ENCODE measurements around the gene LZTR1. TPM values are rescaled to one million over a fixed set of nuclear protein-coding genes. Genes with fewer than 3 reads are reported as not detected.

Gene LZTR1
- total and polyA plus RNA-seq, 9 donors: 27.7 to 42.2 (median 35.4) TPM

- peaks cover 79% of the 10 kb centered on the region for H3K36me3 ChIP-seq (ENCODE audit: control insufficient read depth, insufficient read depth, low read length)
- no peaks in the 10 kb centered on the region for H3K27me3 ChIP-seq (ENCODE audit: control insufficient read depth, insufficient read depth, low read length)
- peaks cover 16% of the 10 kb centered on the region for H3K4me1 ChIP-seq (ENCODE audit: control insufficient read depth, insufficient read depth, low read length)
- no peak overlapping the region for H3K27ac ChIP-seq (ENCODE audit: low read length)
- no peak overlapping the region for H3K4me3 ChIP-seq (ENCODE audit: low read length)
- no peak for DNase-seq
- 85% methylated on average over 27 of the region's 27 CpGs for WGBS (ENCODE audit: insufficient coverage)
- H3K9me3 ChIP-seq (replicated peaks; ENCODE audit: control insufficient read depth, low read depth, low read length): no peaks in the 10 kb centered on the region
Observed at GRCh38 chr22:20996598-20997535, 14.8 kb downstream of the LZTR1 start.

DNA sequence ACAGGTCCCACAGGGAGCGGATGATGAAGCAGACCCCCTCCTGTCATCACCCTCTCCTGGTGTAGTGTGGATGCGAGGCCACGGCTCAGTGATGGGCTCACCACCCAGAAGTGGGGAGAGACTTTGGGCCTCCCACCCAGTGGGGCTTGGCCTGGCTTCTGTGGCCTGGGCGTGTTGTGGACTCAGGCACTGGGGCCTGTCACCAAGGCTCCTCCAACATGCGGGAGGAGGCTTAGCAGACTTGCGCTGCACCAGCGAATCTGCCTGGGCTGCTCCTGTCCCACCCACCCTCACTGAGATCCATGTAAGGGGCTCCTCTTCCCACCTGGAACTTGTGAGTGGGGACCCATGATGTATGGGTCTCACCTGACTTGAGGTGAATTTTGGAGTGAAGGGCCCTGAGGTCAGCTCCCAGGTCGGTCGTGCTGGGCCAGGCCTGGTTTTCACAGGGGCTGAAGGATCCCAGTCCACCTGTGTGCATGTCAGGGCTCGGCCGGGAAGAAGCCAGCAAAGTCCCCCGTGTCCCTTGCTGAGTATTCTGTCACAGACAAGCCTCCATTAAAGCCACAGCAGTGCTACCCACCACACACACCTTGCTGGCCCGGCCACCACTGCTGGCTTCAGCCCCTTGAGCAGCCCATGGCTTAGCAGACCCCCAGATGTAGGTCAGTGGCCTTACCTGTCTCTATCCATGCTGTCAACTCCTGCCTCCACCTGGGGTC is 15.6 kb downstream of the LZTR1 start:
- peaks cover 16% of the 10 kb centered on the region for H3K4me1 ChIP-seq (ENCODE audit: control insufficient read depth, insufficient read depth, low read length)
- 59% methylated on average over 11 of the region's 13 CpGs for WGBS (ENCODE audit: insufficient coverage)
- no peak for DNase-seq
- H3K9me3 ChIP-seq (replicated peaks; ENCODE audit: control insufficient read depth, low read depth, low read length): no peaks in the 10 kb centered on the region
- no peak overlapping the region for H3K4me3 ChIP-seq (ENCODE audit: low read length)
- H3K27ac ChIP-seq (ENCODE audit: low read length): no peak overlapping the region
- H3K36me3 ChIP-seq (ENCODE audit: control insufficient read depth, insufficient read depth, low read length): peaks cover 71% of the 10 kb centered on the region
- no peaks in the 10 kb centered on the region for H3K27me3 ChIP-seq (ENCODE audit: control insufficient read depth, insufficient read depth, low read length)

- DNase-seq: no peak
- Histone ChIP-seq H3K4me1 (ENCODE audit: control insufficient read depth, insufficient read depth, low read length) (peaks cover 26% of the 10 kb centered on the region), H3K27ac (ENCODE audit: low read length) (no peak overlapping the region), H3K9me3 (replicated peaks; ENCODE audit: control insufficient read depth, low read depth, low read length) (no peaks in the 10 kb centered on the region), H3K27me3 (ENCODE audit: control insufficient read depth, insufficient read depth, low read length) (no peaks in the 10 kb centered on the region), H3K4me3 (ENCODE audit: low read length) (no peak overlapping the region), H3K36me3 (ENCODE audit: control insufficient read depth, insufficient read depth, low read length) (peaks cover 63% of the 10 kb centered on the region)
- 65% methylated on average over 7 of the region's 7 CpGs for WGBS (ENCODE audit: insufficient coverage)
Observed at GRCh38 chr22:20998411-20999336, 16.6 kb downstream of the LZTR1 start.

GRCh38 chr22:20999350-21000206 is 17.5 kb downstream of the LZTR1 start:
- 90% methylated on average over 24 of the region's 27 CpGs for WGBS (ENCODE audit: insufficient coverage)
- Histone ChIP-seq H3K36me3 (ENCODE audit: control insufficient read depth, insufficient read depth, low read length) (peaks cover 59% of the 10 kb centered on the region), H3K4me3 (ENCODE audit: low read length) (no peak overlapping the region), H3K4me1 (ENCODE audit: control insufficient read depth, insufficient read depth, low read length) (peaks cover 28% of the 10 kb centered on the region), H3K27ac (ENCODE audit: low read length) (no peak overlapping the region), H3K9me3 (replicated peaks; ENCODE audit: control insufficient read depth, low read depth, low read length) (no peaks in the 10 kb centered on the region), H3K27me3 (ENCODE audit: control insufficient read depth, insufficient read depth, low read length) (no peaks in the 10 kb centered on the region)
- no peak for DNase-seq

GRCh38 chr22:21000207-21000986 is 18.3 kb downstream of the LZTR1 start:
- H3K36me3 ChIP-seq (ENCODE audit: control insufficient read depth, insufficient read depth, low read length): peaks cover 53% of the 10 kb centered on the region
- peaks cover 28% of the 10 kb centered on the region for H3K4me1 ChIP-seq (ENCODE audit: control insufficient read depth, insufficient read depth, low read length)
- peak overlapping the region; percentile 68 for H3K4me3 ChIP-seq (ENCODE audit: low read length)
- no peak for DNase-seq
- H3K9me3 ChIP-seq (replicated peaks; ENCODE audit: control insufficient read depth, low read depth, low read length): no peaks in the 10 kb centered on the region
- WGBS (ENCODE audit: insufficient coverage): 39% methylated on average over 15 of the region's 22 CpGs
- H3K27ac ChIP-seq (ENCODE audit: low read length): peak overlapping the region; percentile 100
- no peaks in the 10 kb centered on the region for H3K27me3 ChIP-seq (ENCODE audit: control insufficient read depth, insufficient read depth, low read length)

DNA sequence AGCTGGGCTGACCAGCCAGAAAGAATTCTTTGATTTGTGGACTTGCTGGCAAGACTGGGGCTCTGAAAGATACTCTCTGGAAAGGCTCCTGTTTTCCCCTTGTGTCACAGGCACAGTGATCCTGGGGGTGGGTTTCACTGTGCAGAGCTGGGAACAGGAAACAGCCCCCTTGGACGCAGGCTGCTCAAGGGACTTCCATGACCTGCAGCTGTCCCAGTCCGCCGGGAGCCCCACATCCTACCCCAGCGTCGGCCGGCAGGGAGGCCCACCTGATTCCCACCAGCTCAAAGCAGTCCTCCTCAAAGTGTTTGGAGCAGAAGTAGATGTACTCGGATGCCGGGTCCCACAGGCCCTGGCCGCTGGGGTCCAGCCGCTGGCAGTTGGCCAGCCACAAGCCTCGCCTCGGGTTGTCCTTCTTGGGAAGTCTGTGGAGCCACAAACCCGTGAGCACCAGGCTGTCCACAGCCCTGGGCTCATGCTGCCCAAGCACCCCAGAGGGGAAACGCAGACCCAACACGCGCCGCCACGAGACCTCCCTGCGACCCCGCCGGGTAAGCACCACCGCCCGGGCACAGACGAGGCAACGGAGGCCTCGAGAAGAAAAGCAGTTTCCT is 19.0 kb downstream of the LZTR1 start:
- 2% methylated on average over 26 of the region's 26 CpGs for WGBS (ENCODE audit: insufficient coverage)
- DNase-seq: peak; percentile 38
- Histone ChIP-seq H3K4me1 (ENCODE audit: control insufficient read depth, insufficient read depth, low read length) (peaks cover 28% of the 10 kb centered on the region), H3K9me3 (replicated peaks; ENCODE audit: control insufficient read depth, low read depth, low read length) (no peaks in the 10 kb centered on the region), H3K27me3 (ENCODE audit: control insufficient read depth, insufficient read depth, low read length) (no peaks in the 10 kb centered on the region), H3K27ac (ENCODE audit: low read length) (peak overlapping the region; percentile 100), H3K4me3 (ENCODE audit: low read length) (peak overlapping the region; percentile 68), H3K36me3 (ENCODE audit: control insufficient read depth, insufficient read depth, low read length) (peaks cover 48% of the 10 kb centered on the region)

DNA sequence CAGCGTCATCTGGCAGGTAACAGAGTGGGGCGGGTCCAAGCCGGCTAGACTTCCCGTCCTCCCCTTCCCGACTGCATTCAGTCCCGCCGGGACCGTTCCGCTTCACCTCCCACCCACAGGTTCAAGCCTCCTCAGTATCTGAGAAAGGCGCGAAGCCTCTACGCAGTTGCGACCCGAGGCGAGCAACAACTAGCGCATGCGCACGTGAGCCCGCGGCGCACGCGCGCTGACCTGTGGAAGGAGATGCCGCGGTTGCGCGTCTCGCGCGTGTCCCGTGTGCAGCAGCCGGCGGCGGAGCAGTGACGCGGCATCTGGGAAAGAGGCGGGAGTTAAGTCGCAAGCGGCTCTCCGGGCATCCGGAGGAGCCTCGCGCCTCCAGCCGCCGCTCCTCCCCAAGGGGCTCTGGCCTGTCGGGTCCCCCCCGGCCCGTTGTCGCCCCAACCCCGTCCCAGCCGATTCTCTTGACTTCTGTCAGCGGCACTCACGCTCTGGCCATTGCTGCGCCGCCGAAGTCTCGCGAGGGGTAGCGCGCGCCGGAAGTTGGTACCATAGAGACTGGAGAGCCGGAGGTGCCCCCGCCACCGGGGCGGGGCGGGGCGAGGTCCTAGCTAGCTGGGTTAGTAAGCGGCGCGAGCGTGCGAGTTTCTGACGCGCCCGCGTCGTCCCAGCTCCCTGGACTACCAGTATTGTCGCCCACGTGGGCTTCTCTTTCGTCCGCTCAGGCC is 19.7 kb downstream of the LZTR1 start, which contains the start of gene THAP7:
Gene THAP7 (minus strand): TSS at position 518 of the 725 bp plus-strand sequence. CDS start 207 bp downstream, at position 311.
- peak; percentile 98 for DNase-seq
- Histone ChIP-seq H3K27me3 (ENCODE audit: control insufficient read depth, insufficient read depth, low read length) (no peaks in the 10 kb centered on the region), H3K27ac (ENCODE audit: low read length) (peak within 1 kb of the TSS; percentile 100), H3K4me1 (ENCODE audit: control insufficient read depth, insufficient read depth, low read length) (peaks cover 28% of the 10 kb centered on the region), H3K4me3 (ENCODE audit: low read length) (peak within 1 kb of the TSS; percentile 68), H3K36me3 (ENCODE audit: control insufficient read depth, insufficient read depth, low read length) (peaks cover 42% of the 10 kb centered on the region), H3K9me3 (replicated peaks; ENCODE audit: control insufficient read depth, low read depth, low read length) (no peaks in the 10 kb centered on the region)
- WGBS (ENCODE audit: insufficient coverage): under 1% methylated on average over 81 of the region's 83 CpGs

DNA sequence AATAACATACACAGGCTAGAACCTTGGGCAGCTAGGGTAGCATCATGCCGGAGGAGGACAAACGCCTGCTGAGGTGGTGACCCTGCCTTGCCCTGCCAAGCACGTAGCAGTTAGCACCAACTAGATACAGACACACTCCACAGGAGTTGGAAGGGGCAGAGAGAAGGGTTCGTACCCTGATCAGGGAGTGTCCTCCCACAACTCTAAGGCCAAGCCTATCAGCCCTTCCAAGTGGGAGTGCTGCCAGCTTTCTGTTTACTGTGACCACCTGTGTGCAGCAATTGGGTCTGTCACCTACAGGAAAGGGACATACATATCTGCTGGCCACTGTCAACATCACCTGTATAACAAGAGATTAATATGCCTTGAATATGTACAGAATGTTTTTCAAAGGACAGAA is 21.7 kb downstream of the LZTR1 start:
- no peaks in the 10 kb centered on the region for H3K27me3 ChIP-seq (ENCODE audit: control insufficient read depth, insufficient read depth, low read length)
- 100% methylated on average over 1 of the region's 4 CpGs for WGBS (ENCODE audit: insufficient coverage)
- no peak overlapping the region for H3K27ac ChIP-seq (ENCODE audit: low read length)
- peaks cover 28% of the 10 kb centered on the region for H3K4me1 ChIP-seq (ENCODE audit: control insufficient read depth, insufficient read depth, low read length)
- no peaks in the 10 kb centered on the region for H3K9me3 ChIP-seq (replicated peaks; ENCODE audit: control insufficient read depth, low read depth, low read length)
- peaks cover 25% of the 10 kb centered on the region for H3K36me3 ChIP-seq (ENCODE audit: control insufficient read depth, insufficient read depth, low read length)
- H3K4me3 ChIP-seq (ENCODE audit: low read length): no peak overlapping the region
- no peak for DNase-seq
